ENCODE results near the gene MAB21L4. TPM values are rescaled to one million over a fixed set of nuclear protein-coding genes. Genes with fewer than 3 reads are reported as not detected.

The MAB21L4 gene
- total RNA-seq, 1 experiment from 2014 or later: 3.0 TPM

- CTCF ChIA-PET: interaction anchor here (0.6 to 1.0 kb wide), 2 partner anchors 62 to 161 kb away, joined by 3 read pairs; no protein-coding TSS in a partner anchor
- peaks cover 76% of the 10 kb centered on the region for H3K27me3 Mint-ChIP-seq (ENCODE audit: unreplicated experiment)
- intact Hi-C loops (cut with micrococcal nuclease; ENCODE audit: unreplicated experiment): loop anchor here (5.0 to 10.0 kb wide), 2 partner anchors 51 to 82 kb away; partner anchors contain the start of gene SNED1
Measured at GRCh38 chr2:240912878-240913809, 17.2 kb upstream of the MAB21L4 start.

GRCh38 chr2:240911641-240912265 lies 15.8 kb upstream of the MAB21L4 start:
- BruUV-seq (replicated peaks): no TSS peak
- Mint-ChIP-seq H3K36me3 (ENCODE audit: insufficient read depth, unreplicated experiment) (no peaks in the 10 kb centered on the region), H3K27me3 (ENCODE audit: unreplicated experiment) (peaks cover 80% of the 10 kb centered on the region), H3K4me1 (ENCODE audit: low read depth, unreplicated experiment) (peaks cover 10% of the 10 kb centered on the region), H3K9me3 (ENCODE audit: low read depth, unreplicated experiment) (no peaks in the 10 kb centered on the region), H3K27ac (ENCODE audit: unreplicated experiment) (no peak overlapping the region), H3K4me3 (ENCODE audit: low read depth, unreplicated experiment) (no peak overlapping the region)
- no peak for TF ChIP-seq CTCF (IDR thresholded peaks at IDR 0.05; ENCODE audit: unreplicated experiment)
- CTCF ChIA-PET: no interaction called here
- intact Hi-C loops (cut with micrococcal nuclease; ENCODE audit: unreplicated experiment): loop anchor here (5.0 to 10.0 kb wide), 2 partner anchors 49 to 83 kb away; partner anchors contain the start of gene SNED1
- no peak for DNase-seq

More at GRCh38 chr2:240912878-240913809, 17.2 kb upstream of the MAB21L4 start:
- no peak for DNase-seq
- Mint-ChIP-seq H3K27ac (ENCODE audit: unreplicated experiment) (no peak overlapping the region), H3K36me3 (ENCODE audit: insufficient read depth, unreplicated experiment) (no peaks in the 10 kb centered on the region), H3K9me3 (ENCODE audit: low read depth, unreplicated experiment) (no peaks in the 10 kb centered on the region), H3K4me1 (ENCODE audit: low read depth, unreplicated experiment) (peaks cover 10% of the 10 kb centered on the region), H3K4me3 (ENCODE audit: low read depth, unreplicated experiment) (no peak overlapping the region)
- no TSS peak for BruUV-seq (replicated peaks)
- no peak for TF ChIP-seq CTCF (IDR thresholded peaks at IDR 0.05; ENCODE audit: unreplicated experiment)

GRCh38 chr2:240909216-240909974 lies 13.4 kb upstream of the MAB21L4 start:
- no peak overlapping the region for H3K4me3 Mint-ChIP-seq (ENCODE audit: low read depth, unreplicated experiment)
- H3K36me3 Mint-ChIP-seq (ENCODE audit: insufficient read depth, unreplicated experiment): no peaks in the 10 kb centered on the region
- DNase-seq: no peak
- H3K9me3 Mint-ChIP-seq (ENCODE audit: low read depth, unreplicated experiment): no peaks in the 10 kb centered on the region
- CTCF ChIA-PET: no interaction called here
- no TSS peak for BruUV-seq (replicated peaks)
- H3K4me1 Mint-ChIP-seq (ENCODE audit: low read depth, unreplicated experiment): peaks cover 10% of the 10 kb centered on the region
- H3K27ac Mint-ChIP-seq (ENCODE audit: unreplicated experiment): no peak overlapping the region
- intact Hi-C loops (cut with micrococcal nuclease; ENCODE audit: unreplicated experiment): no loop called here
- TF ChIP-seq CTCF (IDR thresholded peaks at IDR 0.05; ENCODE audit: unreplicated experiment): no peak
- peaks cover 67% of the 10 kb centered on the region for H3K27me3 Mint-ChIP-seq (ENCODE audit: unreplicated experiment)

GRCh38 chr2:240906911-240907590 lies 11.1 kb upstream of the MAB21L4 start:
- Mint-ChIP-seq H3K4me3 (ENCODE audit: low read depth, unreplicated experiment) (no peak overlapping the region), H3K27ac (ENCODE audit: unreplicated experiment) (no peak overlapping the region), H3K4me1 (ENCODE audit: low read depth, unreplicated experiment) (peaks cover 8% of the 10 kb centered on the region), H3K27me3 (ENCODE audit: unreplicated experiment) (peaks cover 68% of the 10 kb centered on the region), H3K9me3 (ENCODE audit: low read depth, unreplicated experiment) (no peaks in the 10 kb centered on the region), H3K36me3 (ENCODE audit: insufficient read depth, unreplicated experiment) (no peaks in the 10 kb centered on the region)
- DNase-seq: no peak
- no TSS peak for BruUV-seq (replicated peaks)
- CTCF ChIA-PET: no interaction called here
- intact Hi-C loops (cut with micrococcal nuclease; ENCODE audit: unreplicated experiment): no loop called here
- TF ChIP-seq CTCF (IDR thresholded peaks at IDR 0.05; ENCODE audit: unreplicated experiment): no peak
